GM12878 (cell line): ENCODE measurements around the gene DTNA. TPM values are rescaled to one million over a fixed set of nuclear protein-coding genes. Genes with fewer than 3 reads are reported as not detected.

Experiments used
- ATAC-seq: fragments of 200-7000 bp; cut with Tn5 transposase; 3 replicates; pipeline ENCODE4 v1.9.1; 2020; ENCODE audit warnings: mild to moderate bottlenecking, moderate library complexity
- BruUV-seq: library from RNA; stranded (reverse); fragments of 400-500 nt; replicated peaks from 2 replicates; lab custom pipeline; 2021; lab: Mats Ljungman, UMichigan
- CTCF ChIA-PET: fragments of 300-600 bp; sonication (Branson Sonifier 250); formaldehyde crosslinking; extraction: SDS; loops from one replicate; lab custom pipeline; 2021; ENCODE audit warnings: inconsistent platforms; lab: Yijun Ruan, JAX
- POLR2A ChIA-PET: fragments of 350-600 bp; formaldehyde crosslinking; extraction: SDS; loops from one replicate; lab custom pipeline; 2021; ENCODE audit warnings: inconsistent platforms; lab: Charles Lee
- RAD21 ChIA-PET: fragments of 300-600 bp; sonication (Branson Sonifier 250); formaldehyde crosslinking; loops from one replicate; lab custom pipeline; 2023; ENCODE audit warnings: antibody characterized with exemption; ENCODE audit not compliant: unreplicated experiment; lab: Charles Lee
- SMC1A ChIA-PET: fragments of 300-600 bp; sonication (Branson Sonifier 250); formaldehyde crosslinking; loops from one replicate; lab custom pipeline; 2023; ENCODE audit not compliant: unreplicated experiment, uncharacterized antibody; lab: Charles Lee
- DNase-seq: peaks from one replicate; pipeline ENCODE4 v3.0.0-alpha.2; 2011; ENCODE audit warnings: low read depth, low spot score
- FAIRE-seq: peaks from 3 replicates; lab custom pipeline; 2011; peaks lifted over from hg19 to GRCh38; lab: Jason Lieb, UNC
- H2AFZ ChIP-seq: 2 replicates; pipeline ENCODE4 v1.6.0; 2011; ENCODE audit warnings: low read depth, low read length, control low read depth; ENCODE audit not compliant: control insufficient read depth
- H3K27ac ChIP-seq: 2 replicates; pipeline ENCODE4 v1.5.1; 2011; ENCODE audit warnings: control low read depth; ENCODE audit not compliant: control insufficient read depth, insufficient read depth
- H3K27me3 ChIP-seq, 2 experiments: replicated peaks in 1 of 2; 2 replicates each; pipeline versions ENCODE4 v1.6.0 to v1.6.1; 2011; ENCODE audit warnings: low read length in 1 of 2; ENCODE audit not compliant: control insufficient read depth in 2 of 2, insufficient read depth in 2 of 2
- H3K36me3 ChIP-seq, 2 experiments: 2 replicates each; pipeline ENCODE4 v1.5.1; 2011; ENCODE audit warnings: low read length in 1 of 2; ENCODE audit not compliant: control insufficient read depth in 2 of 2, insufficient read depth in 2 of 2
- H3K4me1 ChIP-seq: 2 replicates; pipeline ENCODE4 v1.6.1; 2011; ENCODE audit warnings: mild to moderate bottlenecking, low read length, moderate library complexity, mixed read lengths; ENCODE audit not compliant: control insufficient read depth, insufficient read depth
- H3K4me2 ChIP-seq: 2 replicates; pipeline ENCODE4 v1.6.0; 2011; ENCODE audit warnings: control low read depth; ENCODE audit not compliant: control insufficient read depth, insufficient read depth
- H3K4me3 ChIP-seq: fragments of 200-600 bp; sonication (generic); 2 replicates; pipeline ENCODE4 v1.5.1; 2016
- H3K79me2 ChIP-seq: 2 replicates; pipeline ENCODE4 v1.6.0; 2011; ENCODE audit warnings: low read length; ENCODE audit not compliant: control insufficient read depth, insufficient read depth
- H3K9ac ChIP-seq: 2 replicates; pipeline ENCODE4 v1.8.0; 2011; ENCODE audit warnings: low read length, control low read depth, mixed read lengths; ENCODE audit not compliant: control insufficient read depth, insufficient read depth
- H3K9me3 ChIP-seq: replicated peaks from 3 replicates; pipeline ENCODE4 v1.5.1; 2011; ENCODE audit warnings: mild to moderate bottlenecking, low read length; ENCODE audit not compliant: control insufficient read depth, insufficient read depth
- H4K20me1 ChIP-seq: 2 replicates; pipeline ENCODE4 v1.6.0; 2011; ENCODE audit not compliant: control insufficient read depth, insufficient read depth
- CBX5 ChIP-seq: sonication (generic); IDR thresholded peaks from 2 replicates; pipeline ENCODE4 v1.6.1; 2016; ENCODE audit warnings: low read depth, moderate library complexity, mild to moderate bottlenecking, inconsistent platforms
- CREM ChIP-seq: IDR thresholded peaks from 2 replicates; pipeline ENCODE4 v1.6.1; 2014; ENCODE audit warnings: antibody characterized with exemption, low read depth
- E4F1 ChIP-seq: fragments of 450-650 bp; IDR thresholded peaks from 2 replicates; pipeline ENCODE4 v1.6.1; 2018; ENCODE audit warnings: borderline replicate concordance, mild to moderate bottlenecking; ENCODE audit not compliant: partially characterized antibody
- ESRRA ChIP-seq: IDR thresholded peaks from 2 replicates; pipeline ENCODE4 v1.6.1; 2012; ENCODE audit warnings: mild to moderate bottlenecking, low read length, improper control_type of control experiment
- NFXL1 ChIP-seq: fragments of 450-650 bp; IDR thresholded peaks from 2 replicates; pipeline ENCODE4 v1.6.1; 2017; ENCODE audit warnings: antibody characterized with exemption, mild to moderate bottlenecking, borderline replicate concordance
- REST ChIP-seq: IDR thresholded peaks from 2 replicates; pipeline ENCODE4 v1.6.1; 2012; ENCODE audit warnings: mild to moderate bottlenecking, low read depth, low read length
- ZNF24 ChIP-seq: fragments of 450-650 bp; IDR thresholded peaks from 2 replicates; pipeline ENCODE4 v1.6.1; 2017; ENCODE audit warnings: antibody characterized with exemption, mild to moderate bottlenecking
- WGBS: methylation state at CpG from one replicate; pipeline ENCODE4 v1.1.6; 2016; ENCODE audit warnings: low lambda C conversion rate; ENCODE audit not compliant: insufficient replicate concordance, insufficient coverage; ENCODE audit errors: missing lambda C conversion rate; 5-methylcytosine and 5-hydroxymethylcytosine counted together
- in situ Hi-C: fragments of 300-500 bp; cut with MboI; formaldehyde crosslinking; loops from 9 replicates; pipeline ENCODE4 v1.14.3; 2018; ENCODE audit warnings: mixed read lengths
- intact Hi-C: fragments of 100-400 bp; cut with micrococcal nuclease; formaldehyde crosslinking; loops from one replicate; pipeline ENCODE4 v1.14.2; 2022; ENCODE audit not compliant: unreplicated experiment
- polyA plus RNA-seq, 11 experiments: library from polyadenylated mRNA; depleted of rRNA in 4 of 11; unstranded in 6 of 11; stranded (reverse) in 5 of 11; fragments of >200 nt; fragmentation: Nextera tagmentation in 4 of 11; fragmentation: Illumina TruSeq in 1 of 11; extraction: Ambion mirVana in 4 of 11; extraction: Trizol in 1 of 11; gene quantifications; 1 replicate in 1 of 11; 2 replicates in 10 of 11; pipeline versions ENCODE4 v1.2.1 to v1.2.3, GENCODE V29; 2011 to 2016; ENCODE audit warnings: inconsistent platforms in 2 of 11, missing spikeins in 2 of 11, low read depth in 1 of 11
- total RNA-seq, 4 experiments: library from RNA; depleted of rRNA in 3 of 4; stranded (reverse); fragments of >200 nt in 3 of 4; fragmentation: Illumina TruSeq in 1 of 4; extraction: Trizol in 1 of 4; gene quantifications; 2 replicates each; pipeline versions ENCODE4 v1.2.1 to v1.2.3, GENCODE V29; 2013 to 2021

DTNA gene
- total and polyA plus RNA-seq, 10 of the 15 experiments (the other 5 are each of a cell fraction or from before 2014, with no cell fraction given): 0.26 to 8.6 (median 0.53) TPM

- no peak for TF ChIP-seq CBX5
- intact Hi-C loops: loop anchor here (5.0 kb wide), 1 partner anchor 538 kb away; no protein-coding TSS in a partner anchor
- Histone ChIP-seq H3K9me3 (no peaks in the 10 kb centered on the region), H2AFZ (no peak overlapping the region), H3K9ac (no peak overlapping the region), H4K20me1 (no peaks in the 10 kb centered on the region), H3K27me3 (no peaks in the 10 kb centered on the region; a peak in 1 of 4 replicates), H3K27ac (no peak overlapping the region), H3K4me2 (no peak overlapping the region), H3K36me3 (no peaks in the 10 kb centered on the region), H3K4me3 (no peak overlapping the region), H3K79me2 (no peaks in the 10 kb centered on the region), H3K4me1 (no peaks in the 10 kb centered on the region)
- ChIA-PET RAD21 (interaction anchor here (0.6 to 4.7 kb wide), 22 partner anchors 7 to 538 kb away, joined by 3 to 107 read pairs (median 9); partner anchors contain the start of gene DTNA), SMC1A (interaction anchor here (0.7 to 7.1 kb wide), 29 partner anchors 9 to 543 kb away, joined by 3 to 134 read pairs (median 6); partner anchors contain the start of gene DTNA), POLR2A (interaction anchor here (0.9 to 1.5 kb wide), 2 partner anchors 35 to 36 kb away, joined by 3 to 5 read pairs; no protein-coding TSS in a partner anchor), CTCF (interaction anchor here (0.7 to 6.4 kb wide), 43 partner anchors 9 to 599 kb away, joined by 3 to 193 read pairs (median 6); partner anchors contain the start of genes DTNA and NOL4)
- in situ Hi-C loops: loop anchor here (10.0 kb wide), 1 partner anchor 134 kb away; no protein-coding TSS in a partner anchor
- DNase-seq (no peak), FAIRE-seq (no peak), ATAC-seq (no peak)
- 0% methylated on average over 2 of the region's 2 CpGs for WGBS
- BruUV-seq: no TSS peak
These were observed 49.5 kb upstream of the DTNA start for GRCh38 chr18:34660572-34660971.

- BruUV-seq: no TSS peak
- ChIA-PET RAD21 (interaction anchor here (0.6 to 4.7 kb wide), 37 partner anchors 8 to 539 kb away, joined by 3 to 107 read pairs (median 4); partner anchors contain the start of gene DTNA), SMC1A (interaction anchor here (0.6 to 7.1 kb wide), 53 partner anchors 10 to 822 kb away, joined by 3 to 134 read pairs (median 4); partner anchors contain the start of gene DTNA), POLR2A (interaction anchor here (0.9 to 1.5 kb wide), 2 partner anchors 34 to 35 kb away, joined by 3 to 5 read pairs; no protein-coding TSS in a partner anchor), CTCF (interaction anchor here (0.5 to 6.4 kb wide), 79 partner anchors 10 to 1430 kb away, joined by 3 to 193 read pairs (median 4); partner anchors contain the start of genes DTNA and NOL4)
- 0% methylated on average over 4 of the region's 4 CpGs for WGBS
- H4K20me1 ChIP-seq: no peaks in the 10 kb centered on the region
- H3K9me3 ChIP-seq: no peaks in the 10 kb centered on the region
- in situ Hi-C loops: loop anchor here (10.0 kb wide), 1 partner anchor 133 kb away; no protein-coding TSS in a partner anchor
- H3K4me2 ChIP-seq: no peak overlapping the region
- H3K4me3 ChIP-seq: no peak overlapping the region
- H3K79me2 ChIP-seq: no peaks in the 10 kb centered on the region
- H3K36me3 ChIP-seq: no peaks in the 10 kb centered on the region
- intact Hi-C loops: loop anchor here (1.0 to 5.0 kb wide), 2 partner anchors 127 to 539 kb away; no protein-coding TSS in a partner anchor
- FAIRE-seq: peak; percentile 95
- H3K27ac ChIP-seq: no peak overlapping the region
- H3K9ac ChIP-seq: no peak overlapping the region
- no peak for DNase-seq
- ATAC-seq: peak; percentile 90
- H3K4me1 ChIP-seq: no peaks in the 10 kb centered on the region
- no peaks in the 10 kb centered on the region; a peak in 1 of 4 replicates for H3K27me3 ChIP-seq
- H2AFZ ChIP-seq: no peak overlapping the region
- TF ChIP-seq REST: no peak
- TF ChIP-seq ZNF24: no peak
- no peak for TF ChIP-seq CREM
- TF ChIP-seq NFXL1: no peak
- TF ChIP-seq ESRRA: no peak
- no peak for TF ChIP-seq E4F1
These were observed 48.5 kb upstream of the DTNA start for GRCh38 chr18:34661464-34662087.
